PFSK-1 (cell line): ENCODE results near the gene AP4M1.

Experiments
- FOXP2 ChIP-seq: optimal IDR thresholded peaks from 2 replicates; pipeline ENCODE3; 2011; ENCODE audit warnings: borderline replicate concordance, control low read depth, inconsistent platforms; ENCODE audit not compliant: insufficient read depth; ENCODE audit errors: extremely low read length, extremely low read depth
- POLR2AphosphoS5 ChIP-seq: IDR thresholded peaks from 2 replicates; pipeline ENCODE4 v1.6.1; 2012; ENCODE audit warnings: low read depth, mild to moderate bottlenecking, control low read depth, low read length, moderate library complexity
- SIN3A ChIP-seq: IDR thresholded peaks from 2 replicates; pipeline ENCODE4 v1.6.1; 2012; ENCODE audit warnings: mild to moderate bottlenecking, low read length, moderate library complexity, borderline replicate concordance; ENCODE audit not compliant: insufficient read depth

GRCh38 chr7:100098913-100099312 lies 2.5 kb upstream of the AP4M1 start:
- TF ChIP-seq FOXP2 (no peak), POLR2AphosphoS5 (no peak), SIN3A (no peak)
